ENCODE data around the gene MMP26.

GRCh38 chr11:4682623-4683419 lies 21.8 kb upstream of the MMP26 start:
- TF ChIP-seq, protein P1, sequence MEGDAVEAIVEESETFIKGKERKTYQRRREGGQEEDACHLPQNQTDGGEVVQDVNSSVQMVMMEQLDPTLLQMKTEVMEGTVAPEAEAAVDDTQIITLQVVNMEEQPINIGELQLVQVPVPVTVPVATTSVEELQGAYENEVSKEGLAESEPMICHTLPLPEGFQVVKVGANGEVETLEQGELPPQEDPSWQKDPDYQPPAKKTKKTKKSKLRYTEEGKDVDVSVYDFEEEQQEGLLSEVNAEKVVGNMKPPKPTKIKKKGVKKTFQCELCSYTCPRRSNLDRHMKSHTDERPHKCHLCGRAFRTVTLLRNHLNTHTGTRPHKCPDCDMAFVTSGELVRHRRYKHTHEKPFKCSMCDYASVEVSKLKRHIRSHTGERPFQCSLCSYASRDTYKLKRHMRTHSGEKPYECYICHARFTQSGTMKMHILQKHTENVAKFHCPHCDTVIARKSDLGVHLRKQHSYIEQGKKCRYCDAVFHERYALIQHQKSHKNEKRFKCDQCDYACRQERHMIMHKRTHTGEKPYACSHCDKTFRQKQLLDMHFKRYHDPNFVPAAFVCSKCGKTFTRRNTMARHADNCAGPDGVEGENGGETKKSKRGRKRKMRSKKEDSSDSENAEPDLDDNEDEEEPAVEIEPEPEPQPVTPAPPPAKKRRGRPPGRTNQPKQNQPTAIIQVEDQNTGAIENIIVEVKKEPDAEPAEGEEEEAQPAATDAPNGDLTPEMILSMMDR (optimal IDR thresholded peaks at IDR 0.05 in 1 of 3, IDR thresholded peaks at IDR 0.05 in 1 of 3, conservative IDR thresholded peaks at IDR 0.05 in 1 of 3; ENCODE audit: extremely low read depth in 1 of 3, insufficient read depth in 2 of 3, low read length in 3 of 3), result no peak
- no peak for TF ChIP-seq EZH2 (IDR thresholded peaks at IDR 0.05; ENCODE audit: low read length)
